GM18505 (cell line): ENCODE data around the gene G3BP1.

Experiments
- ATAC-seq: cut with Tn5 transposase; IDR thresholded peaks from one replicate; pipeline ENCODE4 v1.9.1; 2021; ENCODE audit not compliant: unreplicated experiment
- POLR2A ChIP-seq: IDR thresholded peaks from 4 replicates; pipeline ENCODE4 v1.6.1; 2011; ENCODE audit warnings: borderline replicate concordance; ENCODE audit not compliant: insufficient read depth, insufficient read length; ENCODE audit errors: extremely low read depth

The G3BP1 gene

DNA sequence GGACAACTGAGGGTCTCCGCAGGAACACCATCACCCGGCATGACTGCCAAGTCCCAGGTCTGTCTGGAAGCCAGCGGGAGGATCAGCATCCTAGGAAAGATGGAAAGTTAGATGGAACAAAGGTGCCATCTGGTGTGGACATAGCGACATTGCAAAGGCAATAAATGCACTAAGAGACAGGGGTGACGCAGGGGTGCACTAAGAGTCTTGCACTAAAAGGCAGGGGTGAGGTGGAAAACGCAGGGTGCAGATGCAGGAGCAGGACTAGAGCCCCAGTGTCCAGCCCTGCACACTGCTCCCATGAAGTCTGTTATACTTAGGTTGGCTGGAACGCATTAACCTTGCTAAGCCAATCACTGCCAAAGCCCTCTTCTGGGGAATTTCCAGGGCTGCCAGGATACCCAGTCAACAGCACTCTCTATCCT is 28.9 kb upstream of the G3BP1 start:
- no peak for TF ChIP-seq POLR2A
- ATAC-seq = no peak

DNA sequence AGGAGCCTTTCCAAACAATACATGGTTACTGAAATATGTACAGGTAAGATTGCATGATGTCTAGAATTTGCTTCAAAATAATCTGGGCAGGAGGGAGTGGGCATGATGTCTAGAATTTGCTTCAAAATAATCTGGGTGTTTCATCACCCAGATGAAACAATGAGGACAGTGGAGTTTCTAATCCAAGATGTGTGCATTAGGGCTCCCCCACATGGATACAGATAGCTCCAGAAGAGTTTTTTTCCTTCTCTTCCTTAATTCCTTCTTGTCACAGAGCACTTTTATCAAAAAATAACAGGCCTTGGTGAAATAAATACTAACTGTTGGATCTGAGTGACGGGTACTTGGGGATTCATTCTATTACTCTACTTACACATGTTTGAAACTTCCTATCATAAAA is 28.2 kb upstream of the G3BP1 start:
- TF ChIP-seq POLR2A = no peak
- ATAC-seq = no peak

DNA sequence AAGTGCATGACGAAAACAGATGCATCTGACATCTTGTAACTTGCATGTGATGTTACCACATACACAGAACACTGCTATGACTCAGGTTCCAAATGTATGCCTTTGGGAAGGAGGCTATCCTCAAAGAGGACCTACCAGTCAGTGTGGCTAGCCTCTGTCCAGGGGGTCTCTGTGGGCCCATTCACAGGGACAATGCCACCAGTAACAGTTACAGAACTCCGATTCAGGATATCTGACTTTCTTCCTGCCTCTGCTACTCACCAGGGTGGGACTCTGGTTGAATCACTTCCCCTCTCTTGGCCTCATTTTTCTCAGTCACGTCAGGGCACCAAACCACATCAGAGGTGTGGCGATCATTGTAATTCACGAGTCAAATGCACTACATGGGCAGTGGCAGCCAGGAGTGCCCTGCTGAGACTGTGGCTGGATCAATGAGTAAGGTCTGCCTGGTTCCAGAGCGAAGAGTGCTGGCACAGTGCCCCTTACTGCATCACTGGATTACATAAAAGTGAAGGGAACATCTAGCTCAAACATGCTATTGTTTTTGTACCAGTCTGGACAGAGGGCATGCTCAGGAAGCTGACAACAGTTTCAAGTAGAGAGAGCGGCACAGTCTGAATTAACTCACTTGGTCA is 26.6 kb upstream of the G3BP1 start:
- no peak for TF ChIP-seq POLR2A
- peak; percentile 37 for ATAC-seq

DNA sequence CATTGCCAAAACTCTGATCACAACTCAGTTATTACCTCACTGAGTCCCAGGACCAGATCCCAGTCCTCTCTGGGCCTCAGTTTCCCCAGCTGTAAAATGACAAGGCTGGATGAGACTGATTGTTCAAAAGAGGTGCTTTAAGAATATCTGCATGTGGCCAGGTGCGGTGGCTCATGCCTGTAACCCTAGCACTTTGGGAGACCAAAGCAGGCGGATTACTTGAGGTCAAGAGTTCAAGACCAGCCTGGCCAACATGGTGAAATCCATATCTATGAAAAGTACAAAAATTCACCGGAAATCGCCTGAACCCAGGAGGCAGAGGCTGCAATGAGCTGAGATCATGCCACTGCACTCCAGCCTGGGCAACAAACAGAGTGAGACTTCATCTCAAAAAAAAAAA is 21.6 kb upstream of the G3BP1 start:
- ATAC-seq = no peak
- no peak for TF ChIP-seq POLR2A

DNA sequence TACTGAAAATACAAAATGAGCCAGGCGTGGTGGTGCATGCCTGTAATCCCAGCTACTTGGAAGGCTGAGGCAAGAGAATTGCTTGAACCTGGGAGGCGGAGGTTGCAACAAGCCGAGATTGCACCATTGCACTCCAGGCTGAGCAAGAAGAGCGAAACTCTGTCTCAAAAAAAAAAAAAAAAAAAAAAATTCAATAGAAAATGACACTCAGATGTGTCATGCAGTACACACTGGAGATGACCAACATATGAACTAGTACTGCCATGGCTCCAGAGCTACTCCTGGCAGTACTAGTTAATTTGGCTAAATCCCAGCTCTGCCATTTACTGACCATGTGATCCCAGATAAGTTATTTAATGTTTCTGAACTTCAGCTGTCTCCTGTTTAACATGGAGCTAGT is 20.7 kb upstream of the G3BP1 start:
- no peak for ATAC-seq
- TF ChIP-seq POLR2A = no peak

DNA sequence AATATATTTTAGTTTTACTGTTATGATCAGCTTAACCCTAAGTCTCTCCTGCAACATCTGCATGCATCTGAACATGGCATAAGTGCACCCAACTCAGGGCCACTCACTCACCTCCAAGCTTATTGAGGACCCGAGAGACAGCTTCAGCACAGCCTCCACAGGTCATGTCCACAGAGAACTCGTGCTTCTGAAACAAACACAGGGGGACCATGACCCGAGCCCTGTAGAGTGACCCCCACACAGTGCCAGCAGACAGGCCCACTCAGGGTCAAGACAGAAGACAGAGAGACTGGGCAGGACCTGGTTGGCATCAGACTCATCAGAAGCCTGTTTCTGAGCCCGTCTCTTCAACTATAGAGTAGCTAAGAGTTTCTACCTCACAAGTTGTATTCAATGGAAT is 20.2 kb upstream of the G3BP1 start:
- no peak for TF ChIP-seq POLR2A
- no peak for ATAC-seq

DNA sequence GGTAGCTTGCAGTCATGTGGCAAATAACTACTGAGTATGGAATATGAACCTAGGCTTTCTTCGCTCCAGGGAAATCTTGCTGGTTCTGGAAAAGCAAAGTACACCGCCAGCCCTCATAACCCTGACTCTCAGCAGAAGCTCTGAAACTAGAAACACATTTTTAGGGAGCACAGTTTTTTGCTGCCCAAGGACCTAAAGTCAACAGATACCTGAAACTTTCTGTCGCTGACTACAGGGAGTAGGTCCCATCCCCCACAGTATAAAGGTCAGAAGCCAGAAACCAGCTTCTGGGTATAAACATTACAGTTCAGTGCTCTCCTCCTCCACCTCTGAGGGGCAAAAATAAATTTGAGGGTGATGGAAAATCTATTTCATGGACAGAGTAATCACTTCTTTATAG is 16.4 kb upstream of the G3BP1 start:
- TF ChIP-seq POLR2A = no peak

DNA sequence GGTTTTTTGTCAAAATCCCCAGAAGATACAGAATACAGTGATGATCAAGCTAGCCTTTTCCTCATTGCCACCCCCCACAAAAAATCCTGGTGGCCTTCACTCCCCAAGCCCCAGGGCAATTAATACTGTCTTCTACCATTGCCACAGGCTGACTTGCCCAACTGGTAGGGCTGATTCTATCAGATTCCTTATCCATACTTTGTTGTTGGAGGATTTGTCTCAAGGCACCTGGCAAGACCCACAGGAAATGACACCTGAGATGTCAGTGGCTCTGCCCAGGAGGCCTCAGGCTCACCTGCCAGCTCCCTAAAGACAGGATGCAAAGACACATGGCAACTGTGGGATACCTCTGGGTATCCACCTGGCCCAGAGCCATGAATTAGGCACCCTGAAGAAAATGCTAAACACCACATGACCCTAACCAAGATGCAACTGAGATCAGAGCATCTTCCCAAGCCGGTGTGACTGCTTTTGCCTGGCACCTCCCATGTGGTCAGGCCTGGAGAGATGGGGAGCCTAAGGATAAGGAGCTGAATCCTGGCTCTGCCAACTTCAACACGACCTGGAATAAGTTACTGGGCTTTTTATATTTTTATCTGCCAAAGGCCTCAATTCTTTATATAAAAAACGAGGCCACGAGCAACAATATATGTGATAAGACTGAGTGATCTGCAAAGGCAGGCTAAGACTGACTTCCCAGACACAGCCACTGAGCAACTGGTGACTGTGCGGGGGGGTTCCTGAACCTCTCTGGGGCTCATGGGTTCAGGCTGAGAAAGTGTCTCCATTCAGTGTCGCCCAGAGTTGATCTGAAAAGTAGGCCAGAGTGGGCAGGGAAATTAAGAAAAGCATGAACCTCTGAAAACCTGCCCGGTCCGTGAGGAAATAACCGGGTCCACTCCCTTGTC is 14.3 kb upstream of the G3BP1 start:
- no peak for ATAC-seq

More for the DNA sequence above, 16.4 kb upstream of the G3BP1 start:
- ATAC-seq = no peak

DNA sequence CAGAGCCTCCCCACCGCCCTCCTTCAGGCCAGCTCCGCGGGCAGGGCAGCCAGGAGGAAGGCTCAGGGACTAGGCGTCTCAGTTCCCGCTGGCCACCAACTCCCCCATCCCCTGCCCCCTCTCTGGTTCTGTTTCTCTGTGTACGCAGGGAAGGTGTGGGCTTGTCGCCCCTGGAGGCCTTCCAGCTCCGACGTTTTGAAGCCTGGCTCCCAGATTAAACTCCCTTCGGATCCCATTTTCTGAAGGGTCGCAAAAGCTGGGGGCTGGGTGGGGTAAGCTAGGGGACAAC is 13.7 kb upstream of the G3BP1 start:
- ATAC-seq = peak; percentile 5
- TF ChIP-seq POLR2A = no peak

More for the DNA sequence above, 14.3 kb upstream of the G3BP1 start:
- no peak for TF ChIP-seq POLR2A

DNA sequence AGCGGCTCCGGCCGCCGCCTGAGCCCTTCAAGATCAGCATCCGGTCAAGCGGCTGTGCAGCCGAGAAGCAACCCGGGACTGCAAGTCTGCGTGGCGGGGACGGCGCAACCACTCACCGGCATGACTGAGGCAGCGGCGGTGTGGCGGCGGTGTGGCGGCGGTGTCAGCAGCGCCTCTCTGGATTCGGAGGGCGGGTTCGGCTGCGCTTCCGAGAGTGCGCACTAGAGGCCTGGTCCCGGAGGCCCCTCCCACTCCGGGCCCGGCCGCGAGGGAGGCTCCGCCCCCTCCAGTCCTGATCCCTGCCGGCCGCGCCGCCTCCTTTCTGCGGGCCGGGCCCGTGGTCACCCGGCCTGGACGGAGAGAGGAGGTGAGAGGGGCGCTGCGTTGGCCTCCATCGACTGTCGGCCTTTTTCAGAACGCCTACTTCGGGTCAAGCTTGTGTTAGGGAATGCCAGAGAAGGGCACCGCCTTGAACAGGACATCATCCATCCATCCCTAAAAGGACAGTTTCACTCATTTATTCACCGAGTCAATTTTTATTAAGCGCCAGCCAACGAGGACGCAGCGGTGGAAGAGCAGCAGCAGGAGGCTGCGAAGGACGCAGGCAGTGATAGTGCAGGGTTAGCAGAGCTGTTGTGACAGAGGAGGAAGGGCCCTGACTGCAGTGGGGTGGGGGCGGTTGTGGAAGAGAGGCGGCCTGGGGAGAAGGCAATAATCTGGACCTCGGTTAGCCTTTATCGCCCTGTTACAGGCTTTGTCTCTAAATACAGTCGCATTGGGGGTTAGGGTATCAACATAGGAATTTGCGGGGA is 13.1 kb upstream of the G3BP1 start, which contains the start of gene ATOX1:
ATOX1 (minus strand) TSS at position 202 of the 812 bp plus-strand sequence; CDS start at position 122, 80 bp downstream.
- ATAC-seq = peak; percentile 97
- peak; percentile 97 for TF ChIP-seq POLR2A

DNA sequence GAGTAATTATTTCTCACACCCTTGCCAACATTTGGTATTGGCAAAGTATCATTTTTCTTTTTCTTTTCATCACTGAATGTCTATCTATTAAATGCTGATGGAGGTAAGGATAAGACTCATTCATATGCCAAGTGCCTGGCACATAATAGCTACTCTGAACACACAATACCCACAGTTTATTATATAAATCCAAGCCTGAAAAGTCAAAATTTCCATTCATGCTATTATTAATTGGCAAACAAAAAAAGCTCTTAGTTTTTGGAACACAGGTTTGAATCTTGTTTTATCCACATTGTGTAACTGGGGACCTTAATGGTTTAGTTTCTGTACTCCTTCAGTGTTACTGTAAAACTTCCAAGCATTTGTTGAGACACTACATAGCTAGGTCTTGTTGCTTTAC is 7.0 kb upstream of the G3BP1 start:
- TF ChIP-seq POLR2A = no peak
- no peak for ATAC-seq

DNA sequence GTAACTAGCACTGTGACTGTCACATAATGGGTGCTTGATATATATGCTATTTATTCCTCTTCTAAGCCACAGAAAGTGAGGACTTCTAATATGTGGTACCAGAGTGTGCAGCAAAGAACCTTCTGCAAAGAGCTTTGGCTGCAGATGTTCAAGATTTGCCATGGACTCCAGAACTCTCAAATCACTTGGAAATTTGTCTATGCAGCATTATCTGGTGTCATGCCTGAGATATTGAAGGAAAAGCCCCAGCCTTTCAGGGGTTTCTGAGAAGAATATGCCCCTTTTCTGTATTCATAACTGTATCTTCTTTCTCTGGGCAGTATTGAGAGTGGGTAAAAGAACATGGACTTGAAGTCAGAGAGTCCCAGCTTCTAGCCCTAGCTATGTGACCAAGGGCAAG is 4.8 kb upstream of the G3BP1 start:
- no peak for ATAC-seq
- no peak for TF ChIP-seq POLR2A
